ENCODE data around the gene ANKHD1. TPM values are rescaled to one million over a fixed set of nuclear protein-coding genes. Genes with fewer than 3 reads are reported as not detected.
"Not testable (repeated sequence)": the region's sequence is repeated elsewhere in the genome, so short reads cannot be mapped to it uniquely, and the experiment has no call there.

The ANKHD1 gene
- polyA plus RNA-seq, 1 donor = 56.7 TPM

GRCh38 chr5:140381351-140381750 is 20.3 kb upstream of the ANKHD1 start:
- no peak for DNase-seq (ENCODE audit: low read depth)

GRCh38 chr5:140381972-140382371 is 19.7 kb upstream of the ANKHD1 start:
- DNase-seq (ENCODE audit: low read depth) = no peak

- DNase-seq (ENCODE audit: low read depth) = no peak
These were observed 18.8 kb upstream of the ANKHD1 start for GRCh38 chr5:140382866-140383265.

GRCh38 chr5:140383300-140383699 is 18.3 kb upstream of the ANKHD1 start:
- no peak for DNase-seq (ENCODE audit: low read depth)

GRCh38 chr5:140388052-140388451 is 13.6 kb upstream of the ANKHD1 start:
- DNase-seq (ENCODE audit: low read depth) = no peak

- no peak for DNase-seq (ENCODE audit: low read depth)
These were observed 10.3 kb upstream of the ANKHD1 start for GRCh38 chr5:140391312-140391711.

- DNase-seq (ENCODE audit: low read depth) = no peak
These were observed 9.9 kb upstream of the ANKHD1 start for GRCh38 chr5:140391732-140392131.

GRCh38 chr5:140393738-140394137 is 7.9 kb upstream of the ANKHD1 start:
- no peak for DNase-seq (ENCODE audit: low read depth)

- no peak for DNase-seq (ENCODE audit: low read depth)
These were observed 3.2 kb upstream of the ANKHD1 start for GRCh38 chr5:140398379-140398811.

- no peak for DNase-seq (ENCODE audit: low read depth)
These were observed 1.5 kb upstream of the ANKHD1 start for GRCh38 chr5:140399979-140400729.

GRCh38 chr5:140400730-140401361 is 787 bp upstream of the ANKHD1 start:
- peak; percentile 97 for DNase-seq (ENCODE audit: low read depth)

GRCh38 chr5:140402258-140403074 is 833 bp downstream of the ANKHD1 start:
- peak; percentile 4 for DNase-seq (ENCODE audit: low read depth)

GRCh38 chr5:140403613-140404012 is 2.0 kb downstream of the ANKHD1 start:
- DNase-seq (ENCODE audit: low read depth) = no peak

- no peak for DNase-seq (ENCODE audit: low read depth)
These were observed 7.2 kb downstream of the ANKHD1 start for GRCh38 chr5:140408750-140409241.

GRCh38 chr5:140413230-140413629 is 11.6 kb downstream of the ANKHD1 start:
- no peak for DNase-seq (ENCODE audit: low read depth)

GRCh38 chr5:140417235-140417634 is 15.6 kb downstream of the ANKHD1 start:
- no peak for DNase-seq (ENCODE audit: low read depth)

GRCh38 chr5:140418862-140419520 is 17.4 kb downstream of the ANKHD1 start:
- no peak for DNase-seq (ENCODE audit: low read depth)

GRCh38 chr5:140420226-140420570 is 18.6 kb downstream of the ANKHD1 start:
- no peak for DNase-seq (ENCODE audit: low read depth)

- DNase-seq (ENCODE audit: low read depth) = no peak
These were observed 19.2 kb downstream of the ANKHD1 start for GRCh38 chr5:140420665-140421361.

- DNase-seq (ENCODE audit: low read depth) = not testable (repeated sequence)
These were observed 19.7 kb downstream of the ANKHD1 start for GRCh38 chr5:140421375-140421774.

GRCh38 chr5:140423609-140424008 is 22.0 kb downstream of the ANKHD1 start:
- no peak for DNase-seq (ENCODE audit: low read depth)

Data from forelimb muscle (tissue), 1 donor.